ENCODE results near the gene JAKMIP1.

The JAKMIP1 gene

GRCh38 chr4:6200011-6200921, at the start of gene JAKMIP1:
TSS of gene JAKMIP1 (minus strand) at chr4:6200549. CDS start at chr4:6112850, 87,699 bp downstream.
- DNase-seq: peak; percentile 83

- no peak for DNase-seq
Observed at GRCh38 chr4:6248394-6248793, 48.0 kb upstream of the JAKMIP1 start.

- no peak for DNase-seq
Observed at GRCh38 chr4:6246170-6246634, 45.9 kb upstream of the JAKMIP1 start.

GRCh38 chr4:6245246-6246169, 45.2 kb upstream of the JAKMIP1 start:
- no peak for DNase-seq

- no peak for DNase-seq
Observed at GRCh38 chr4:6242271-6243029, 42.1 kb upstream of the JAKMIP1 start.

- no peak for DNase-seq
Observed at GRCh38 chr4:6241062-6241845, 40.9 kb upstream of the JAKMIP1 start.

- DNase-seq: no peak
Observed at GRCh38 chr4:6239968-6240367, 39.6 kb upstream of the JAKMIP1 start.

GRCh38 chr4:6239486-6239885, 39.1 kb upstream of the JAKMIP1 start:
- DNase-seq: no peak

- DNase-seq: no peak
Observed at GRCh38 chr4:6236816-6237390, 36.6 kb upstream of the JAKMIP1 start.

GRCh38 chr4:6235901-6236640, 35.7 kb upstream of the JAKMIP1 start:
- no peak for DNase-seq

GRCh38 chr4:6235012-6235411, 34.7 kb upstream of the JAKMIP1 start:
- no peak for DNase-seq

- no peak for DNase-seq
Observed at GRCh38 chr4:6233929-6234328, 33.6 kb upstream of the JAKMIP1 start.

GRCh38 chr4:6232836-6233785, 32.8 kb upstream of the JAKMIP1 start:
- no peak for DNase-seq

GRCh38 chr4:6231663-6232165, 31.4 kb upstream of the JAKMIP1 start:
- no peak for DNase-seq

GRCh38 chr4:6230827-6231662, 30.7 kb upstream of the JAKMIP1 start:
- no peak for DNase-seq

GRCh38 chr4:6230502-6230785, 30.1 kb upstream of the JAKMIP1 start:
- no peak for DNase-seq

GRCh38 chr4:6229671-6230501, 29.5 kb upstream of the JAKMIP1 start:
- no peak for DNase-seq

- DNase-seq: no peak
Observed at GRCh38 chr4:6229095-6229494, 28.7 kb upstream of the JAKMIP1 start.
